GM21381 (cell line): ENCODE measurements around the gene CRLF2.
"Not testable (repeated sequence)": the region's sequence is repeated elsewhere in the genome, so short reads cannot be mapped to it uniquely, and the experiment has no call there.

ENCODE experiments used
- ATAC-seq: cut with Tn5 transposase; IDR thresholded peaks from one replicate; pipeline ENCODE4 v1.9.1; 2021; ENCODE audit warnings: mild to moderate bottlenecking, moderate library complexity; ENCODE audit not compliant: unreplicated experiment

Gene CRLF2

GRCh38 chrX:1212532-1212931, at the start of gene CRLF2:
Gene CRLF2 (minus strand): TSS chrX:1212649. CDS start chrX:1212634, 15 bp downstream.
- ATAC-seq = peak; percentile 47

- not testable (repeated sequence) for ATAC-seq
Measured at GRCh38 chrX:1261771-1262170, 49.3 kb upstream of the CRLF2 start.

GRCh38 chrX:1261285-1261684, 48.8 kb upstream of the CRLF2 start:
- ATAC-seq = no peak

- no peak for ATAC-seq
Measured at GRCh38 chrX:1252861-1253260, 40.4 kb upstream of the CRLF2 start.

- ATAC-seq = no peak
Measured at GRCh38 chrX:1249101-1249887, 36.8 kb upstream of the CRLF2 start.

- no peak for ATAC-seq
Measured at GRCh38 chrX:1248331-1249061, 36.0 kb upstream of the CRLF2 start.

GRCh38 chrX:1246816-1247215, 34.4 kb upstream of the CRLF2 start:
- no peak for ATAC-seq

GRCh38 chrX:1244164-1245076, 32.0 kb upstream of the CRLF2 start:
- ATAC-seq = no peak

- ATAC-seq = no peak
Measured at GRCh38 chrX:1242891-1243402, 30.5 kb upstream of the CRLF2 start.

- ATAC-seq = not testable (repeated sequence)
Measured at GRCh38 chrX:1240551-1240950, 28.1 kb upstream of the CRLF2 start.

- ATAC-seq = peak; percentile 92
Measured at GRCh38 chrX:1239681-1240142, 27.3 kb upstream of the CRLF2 start.

- no peak for ATAC-seq
Measured at GRCh38 chrX:1231850-1232465, 19.5 kb upstream of the CRLF2 start.

- ATAC-seq = not testable (repeated sequence)
Measured at GRCh38 chrX:1228101-1228500, 15.7 kb upstream of the CRLF2 start.

GRCh38 chrX:1226249-1226648, 13.8 kb upstream of the CRLF2 start:
- no peak for ATAC-seq

- ATAC-seq = no peak
Measured at GRCh38 chrX:1224954-1225353, 12.5 kb upstream of the CRLF2 start.

GRCh38 chrX:1223242-1223600, 10.8 kb upstream of the CRLF2 start:
- ATAC-seq = no peak

- no peak for ATAC-seq
Measured at GRCh38 chrX:1222531-1223241, 10.2 kb upstream of the CRLF2 start.

- no peak for ATAC-seq
Measured at GRCh38 chrX:1221296-1221845, 8.9 kb upstream of the CRLF2 start.

- no peak for ATAC-seq
Measured at GRCh38 chrX:1218286-1218685, 5.8 kb upstream of the CRLF2 start.
